ENCODE results near the gene FANCC. TPM values are rescaled to one million over a fixed set of nuclear protein-coding genes. Genes with fewer than 3 reads are reported as not detected.

The FANCC gene
- total and polyA plus RNA-seq, 2 of the 4 experiments (the other 2 are of a cell fraction), result 4.7 to 6.3 TPM

DNA sequence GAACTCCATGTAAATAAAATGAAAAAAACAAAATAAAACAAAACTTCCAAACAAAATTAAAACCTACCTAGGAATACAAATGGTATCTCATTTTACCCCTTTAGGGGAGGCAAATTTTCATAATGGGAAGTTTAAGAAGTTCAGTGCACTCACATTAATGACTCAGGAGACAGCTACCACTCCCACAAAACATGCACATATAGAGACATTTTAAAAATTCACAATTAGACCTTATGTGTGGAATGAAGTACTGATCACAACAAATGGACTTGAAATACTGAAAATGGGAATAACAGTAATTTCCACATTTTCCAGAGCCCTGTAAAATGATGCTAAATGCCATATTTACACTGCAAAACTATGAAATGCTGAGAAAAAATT, 91.8 kb downstream of the FANCC start:
- Histone ChIP-seq H2AFZ (replicated peaks; ENCODE audit: low read length, poor library complexity) (no peak overlapping the region), H3K23ac (ENCODE audit: low read depth, low read length) (no peak overlapping the region), H3K27ac (ENCODE audit: insufficient read depth, low read length) (no peak overlapping the region), H2BK5ac (ENCODE audit: low read depth, low read length, poor library complexity, severe bottlenecking) (no peak overlapping the region), H2BK120ac (ENCODE audit: low read depth, low read length) (no peak overlapping the region), H2BK15ac (ENCODE audit: low read depth, low read length) (no peak overlapping the region), H3K4me3 (ENCODE audit: insufficient read depth, low read depth, low read length) (no peak overlapping the region), H3K27me3 (ENCODE audit: control insufficient read depth, insufficient read depth, low read length) (no peaks in the 10 kb centered on the region), H3K4me2 (ENCODE audit: low read depth, low read length) (no peak overlapping the region), H3K9ac (ENCODE audit: low read depth, low read length) (no peak overlapping the region), H3K56ac (ENCODE audit: extremely low read depth, insufficient read depth, low read length) (no peak overlapping the region), H3K4me1 (ENCODE audit: control insufficient read depth, insufficient read depth, low read length) (peaks cover 2% of the 10 kb centered on the region; the same call in 1 of the 2 replicates), H2AK9ac (replicated peaks; ENCODE audit: low read depth, low read length, poor library complexity) (no peak overlapping the region), H3K18ac (ENCODE audit: low read depth, low read length) (no peak overlapping the region), H4K5ac (ENCODE audit: low read depth, low read length) (no peak overlapping the region), H3K9me3 (ENCODE audit: control insufficient read depth, insufficient read depth, low read length) (no peaks in the 10 kb centered on the region), H3K9me1 (ENCODE audit: insufficient read depth, low read length) (no peaks in the 10 kb centered on the region; the same call in 1 of the 2 replicates), H3K79me1 (ENCODE audit: low read depth in 1 of 2, low read length in 2 of 2) (no peaks in the 10 kb centered on the region), H2AK5ac (ENCODE audit: low read depth, low read length) (no peak overlapping the region), H4K91ac (ENCODE audit: insufficient read depth, low read depth, low read length) (no peak overlapping the region), H3K14ac (replicated peaks; ENCODE audit: low read depth, low read length) (no peak overlapping the region), H4K8ac (ENCODE audit: low read depth in 2 of 2, low read length in 2 of 2) (no peak overlapping the region), H3K4ac (ENCODE audit: low read depth, low read length) (no peak overlapping the region), H2BK20ac (ENCODE audit: low read depth, low read length) (no peak overlapping the region), H4K20me1 (ENCODE audit: insufficient read depth, low read length) (no peaks in the 10 kb centered on the region), H3K36me3 (ENCODE audit: control insufficient read depth, insufficient read depth, low read length) (no peaks in the 10 kb centered on the region)
- ChIA-PET CTCF (no interaction called here), POLR2A (ENCODE audit: unreplicated experiment) (no interaction called here)
- BruUV-seq (replicated peaks), result no TSS peak
- intact Hi-C loops (cut with micrococcal nuclease) (no loop called here), dilution Hi-C loops (cut with HindIII; ENCODE audit: low sequenced_read_pairs, unreplicated experiment) (no loop called here), in situ Hi-C loops (cut with MboI; ENCODE audit: low sequenced_read_pairs) (no loop called here)
- DNase-seq (no peak), ATAC-seq (ENCODE audit: low read depth) (no peak)
- TF ChIP-seq BHLHE40 (IDR thresholded peaks at IDR 0.05; ENCODE audit: low read depth, low read length) (no peak), RCOR1 (IDR thresholded peaks at IDR 0.05; ENCODE audit: insufficient replicate concordance, low read length) (no peak), POLR2A (IDR thresholded peaks at IDR 0.05; ENCODE audit: low read depth, low read length) (no peak), SMC3 (IDR thresholded peaks at IDR 0.05; ENCODE audit: low read depth, low read length) (no peak), FOS (IDR thresholded peaks at IDR 0.05; ENCODE audit: low read depth, low read length) (no peak), MXI1 (IDR thresholded peaks at IDR 0.05; ENCODE audit: borderline replicate concordance, low read depth, low read length) (no peak), RFX5 (IDR thresholded peaks at IDR 0.05; ENCODE audit: low read depth, low read length) (no peak), MAFK (IDR thresholded peaks at IDR 0.05; ENCODE audit: low read depth, low read length) (no peak), USF2 (IDR thresholded peaks at IDR 0.05; ENCODE audit: low read depth, low read length) (no peak), RAD21 (IDR thresholded peaks at IDR 0.05; ENCODE audit: low read length) (no peak), NFE2L2 (IDR thresholded peaks at IDR 0.05; ENCODE audit: low read depth, low read length) (no peak), ELK1 (IDR thresholded peaks at IDR 0.05; ENCODE audit: borderline replicate concordance, low read depth, low read length) (no peak), CHD1 (IDR thresholded peaks at IDR 0.05; ENCODE audit: low read depth, low read length) (no peak), CEBPB (IDR thresholded peaks at IDR 0.05; ENCODE audit: low read depth, low read length) (no peak), MAZ (IDR thresholded peaks at IDR 0.05; ENCODE audit: borderline replicate concordance, low read depth, low read length) (no peak)
- TF ChIP-seq, protein P1, sequence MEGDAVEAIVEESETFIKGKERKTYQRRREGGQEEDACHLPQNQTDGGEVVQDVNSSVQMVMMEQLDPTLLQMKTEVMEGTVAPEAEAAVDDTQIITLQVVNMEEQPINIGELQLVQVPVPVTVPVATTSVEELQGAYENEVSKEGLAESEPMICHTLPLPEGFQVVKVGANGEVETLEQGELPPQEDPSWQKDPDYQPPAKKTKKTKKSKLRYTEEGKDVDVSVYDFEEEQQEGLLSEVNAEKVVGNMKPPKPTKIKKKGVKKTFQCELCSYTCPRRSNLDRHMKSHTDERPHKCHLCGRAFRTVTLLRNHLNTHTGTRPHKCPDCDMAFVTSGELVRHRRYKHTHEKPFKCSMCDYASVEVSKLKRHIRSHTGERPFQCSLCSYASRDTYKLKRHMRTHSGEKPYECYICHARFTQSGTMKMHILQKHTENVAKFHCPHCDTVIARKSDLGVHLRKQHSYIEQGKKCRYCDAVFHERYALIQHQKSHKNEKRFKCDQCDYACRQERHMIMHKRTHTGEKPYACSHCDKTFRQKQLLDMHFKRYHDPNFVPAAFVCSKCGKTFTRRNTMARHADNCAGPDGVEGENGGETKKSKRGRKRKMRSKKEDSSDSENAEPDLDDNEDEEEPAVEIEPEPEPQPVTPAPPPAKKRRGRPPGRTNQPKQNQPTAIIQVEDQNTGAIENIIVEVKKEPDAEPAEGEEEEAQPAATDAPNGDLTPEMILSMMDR (conservative IDR thresholded peaks at IDR 0.05; ENCODE audit: low read depth, low read length), result no peak

All from IMR-90 (cell line).